WI38 (cell line): ENCODE results near the gene GIMAP7.
"Not testable (repeated sequence)": the region's sequence is repeated elsewhere in the genome, so short reads cannot be mapped to it uniquely, and the experiment has no call there.

ENCODE experiments used
- H3K4me3 ChIP-seq: 2 replicates; pipeline ENCODE4 v1.5.1; 2011; ENCODE audit warnings: low read depth, mild to moderate bottlenecking, control low read depth, low read length
- CTCF ChIP-seq: IDR thresholded peaks from 2 replicates; pipeline ENCODE4 v1.5.1; 2012; ENCODE audit warnings: low read depth, mild to moderate bottlenecking, control low read depth, low read length

The GIMAP7 gene

DNA sequence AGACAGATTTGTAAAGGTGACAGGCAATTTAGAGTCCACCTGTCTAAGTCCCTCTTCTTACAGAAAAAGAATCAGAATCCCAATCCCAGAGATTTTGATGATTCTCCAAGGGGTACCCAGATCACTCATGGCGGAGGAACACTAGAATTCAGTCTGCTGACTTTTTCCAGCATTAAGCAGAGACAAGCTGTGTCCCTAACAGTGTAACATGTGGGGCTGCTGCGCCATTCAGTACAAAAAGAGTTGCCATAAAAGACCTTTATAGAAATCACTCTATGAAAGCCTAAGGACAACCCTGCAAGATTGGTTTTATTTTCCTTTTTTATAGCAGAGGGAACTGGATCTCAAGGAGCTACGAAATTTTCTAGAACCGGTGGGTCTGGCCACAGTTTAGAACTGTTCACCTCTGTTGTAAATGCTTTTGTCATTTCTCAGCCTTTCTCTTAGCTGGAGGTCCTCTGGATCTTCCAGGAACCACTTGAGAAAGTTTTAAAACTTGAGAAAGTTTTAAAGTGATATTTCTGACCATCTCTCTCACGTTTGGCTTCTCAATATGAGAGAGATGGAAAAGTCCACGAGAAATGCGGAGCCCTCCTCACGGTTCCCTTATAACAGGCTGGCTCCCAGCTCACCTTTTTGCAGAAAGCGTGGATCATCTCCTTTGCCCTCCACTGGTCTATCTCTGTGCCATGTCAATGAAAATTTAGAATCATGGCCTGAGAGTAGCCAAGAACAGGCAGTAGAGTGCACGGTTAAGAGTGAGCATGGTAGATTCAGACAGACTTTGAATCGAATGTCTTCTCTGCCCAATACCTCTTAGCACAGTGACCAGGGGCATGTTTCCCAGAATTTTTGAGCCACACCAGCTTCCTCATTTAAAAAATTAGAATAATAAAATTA, 826 bp downstream of the GIMAP7 start:
- H3K4me3 ChIP-seq: no peak overlapping the region
- no peak for TF ChIP-seq CTCF

GRCh38 chr7:150516956-150517745, 2.5 kb downstream of the GIMAP7 start:
- TF ChIP-seq CTCF: no peak
- H3K4me3 ChIP-seq: no peak overlapping the region

GRCh38 chr7:150519310-150519709, 4.6 kb downstream of the GIMAP7 start:
- TF ChIP-seq CTCF: no peak
- H3K4me3 ChIP-seq: no peak overlapping the region

- H3K4me3 ChIP-seq: no peak overlapping the region
- no peak for TF ChIP-seq CTCF
These were observed 5.5 kb downstream of the GIMAP7 start for GRCh38 chr7:150520145-150520544.

DNA sequence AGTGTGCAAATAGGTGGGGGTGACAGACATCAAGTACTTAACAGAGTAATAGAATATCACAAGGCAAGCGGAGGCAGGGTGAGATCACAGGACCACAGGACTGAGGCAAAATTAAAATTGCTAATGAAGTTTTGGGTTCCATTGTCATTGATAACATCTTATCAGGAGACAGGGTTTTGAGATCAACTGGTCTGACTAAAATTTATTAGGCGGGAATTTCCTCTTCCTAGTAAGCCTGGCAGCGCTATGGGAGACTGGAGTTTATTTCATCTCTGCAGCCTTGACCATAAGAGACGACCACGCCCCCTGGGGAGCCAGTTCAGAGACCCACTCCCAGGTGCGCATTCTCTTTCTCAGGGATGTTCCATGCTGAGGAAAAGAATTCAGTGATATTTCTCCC, 8.3 kb downstream of the GIMAP7 start:
- H3K4me3 ChIP-seq: not testable (repeated sequence)

DNA sequence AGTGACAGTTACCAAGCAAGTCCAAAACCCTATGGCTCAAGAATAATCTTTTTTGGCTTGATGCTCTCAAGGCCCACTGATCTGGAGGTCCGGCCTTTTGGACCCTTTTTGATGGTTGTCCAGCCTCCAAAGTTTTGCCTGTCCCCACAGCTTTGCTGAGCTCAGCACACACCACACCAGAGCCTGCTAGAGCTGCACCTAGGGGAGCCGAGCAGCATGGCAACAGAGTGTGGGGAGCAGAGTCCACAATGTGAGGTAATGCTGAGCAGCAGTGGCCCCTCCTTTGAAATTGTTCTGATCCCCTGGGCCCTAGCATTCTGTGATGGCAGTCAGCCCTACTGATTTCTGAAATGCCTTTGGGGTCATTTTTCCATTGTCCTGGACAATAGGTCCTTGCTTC, 9.3 kb downstream of the GIMAP7 start:
- no peak for TF ChIP-seq CTCF
- no peak overlapping the region for H3K4me3 ChIP-seq

DNA sequence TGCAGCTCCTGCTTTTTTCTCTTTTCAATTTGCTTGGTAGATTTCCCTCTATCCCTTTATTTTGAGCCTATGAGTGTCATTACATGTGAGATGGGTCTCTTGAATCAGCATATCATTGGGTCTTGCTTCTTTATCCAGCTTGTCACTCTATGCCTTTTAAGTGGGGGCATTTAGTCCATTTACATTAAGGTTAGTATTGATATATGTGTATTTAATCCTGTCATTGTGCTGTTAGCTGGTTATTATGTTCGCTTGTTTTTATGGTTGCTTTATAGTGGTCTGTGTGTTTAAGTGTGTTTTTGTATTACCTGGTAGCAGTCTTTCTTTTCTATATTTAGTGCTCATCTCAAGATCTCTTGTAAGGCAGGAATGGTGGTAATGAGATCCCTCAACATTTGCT, 17.0 kb downstream of the GIMAP7 start:
- TF ChIP-seq CTCF: no peak
- no peak overlapping the region for H3K4me3 ChIP-seq
